Muscle layer of duodenum (tissue), 2 donors: Measurements from ENCODE around the gene C2CD3.

Experiments used
- H3K27ac ChIP-seq: one replicate; pipeline ENCODE4 v1.7.0; 2013; ENCODE audit warnings: mild to moderate bottlenecking, low read length
- H3K27me3 ChIP-seq: one replicate; pipeline ENCODE4 v1.7.0; 2013; ENCODE audit warnings: low read depth, mild to moderate bottlenecking, control low read depth, low read length
- H3K36me3 ChIP-seq, 2 donors: one replicate each; pipeline ENCODE4 v1.7.0; 2013; ENCODE audit warnings: low read length in 2 of 2, control low read depth in 1 of 2, mild to moderate bottlenecking in 1 of 2; ENCODE audit not compliant: insufficient read depth in 2 of 2, control insufficient read depth in 1 of 2
- H3K4me1 ChIP-seq, 2 donors: one replicate each; pipeline ENCODE4 v1.7.0; 2013; ENCODE audit warnings: low read length in 2 of 2, mild to moderate bottlenecking in 2 of 2, control low read depth in 1 of 2, moderate library complexity in 1 of 2; ENCODE audit not compliant: insufficient read depth in 2 of 2, control insufficient read depth in 1 of 2
- H3K4me3 ChIP-seq, 2 donors: one replicate each; pipeline ENCODE4 v1.7.0; 2013; ENCODE audit warnings: low read length in 2 of 2, low read depth in 1 of 2, mild to moderate bottlenecking in 1 of 2
- H3K9me3 ChIP-seq, 2 donors: one replicate each; pipeline ENCODE4 v1.7.0; 2013; ENCODE audit warnings: low read length in 2 of 2, control low read depth in 1 of 2, mild to moderate bottlenecking in 1 of 2; ENCODE audit not compliant: control insufficient read depth in 1 of 2
- donor health status: healthy.

The C2CD3 gene

GRCh38 chr11:74102321-74102720 lies 68.5 kb downstream of the C2CD3 start:
- no peak overlapping the region for H3K4me3 ChIP-seq
- H3K4me1 ChIP-seq, result no peaks in the 10 kb centered on the region
- H3K36me3 ChIP-seq, result peaks cover 45 to 69% of the 10 kb centered on the region in 2 donors
- H3K27ac ChIP-seq, result no peak overlapping the region
- H3K27me3 ChIP-seq, result no peaks in the 10 kb centered on the region
- no peaks in the 10 kb centered on the region for H3K9me3 ChIP-seq

GRCh38 chr11:74100735-74101134 lies 70.1 kb downstream of the C2CD3 start:
- Histone ChIP-seq H3K27me3 (no peaks in the 10 kb centered on the region), H3K4me1 (no peaks in the 10 kb centered on the region), H3K4me3 (no peak overlapping the region), H3K36me3 (peaks cover 40 to 76% of the 10 kb centered on the region in 2 donors), H3K9me3 (no peaks in the 10 kb centered on the region), H3K27ac (no peak overlapping the region)

- Histone ChIP-seq H3K4me3 (no peak overlapping the region), H3K4me1 (no peaks in the 10 kb centered on the region), H3K27me3 (no peaks in the 10 kb centered on the region), H3K36me3 (peaks cover 37 to 73% of the 10 kb centered on the region in 2 donors), H3K27ac (no peak overlapping the region), H3K9me3 (no peaks in the 10 kb centered on the region)
Measured at GRCh38 chr11:74100231-74100630, 70.6 kb downstream of the C2CD3 start.

- Histone ChIP-seq H3K36me3 (peaks cover 48 to 77% of the 10 kb centered on the region in 2 donors), H3K4me3 (no peak overlapping the region), H3K27me3 (no peaks in the 10 kb centered on the region), H3K27ac (no peak overlapping the region), H3K9me3 (no peaks in the 10 kb centered on the region), H3K4me1 (no peaks in the 10 kb centered on the region)
Measured at GRCh38 chr11:74097686-74098237, 73.0 kb downstream of the C2CD3 start.

- no peaks in the 10 kb centered on the region for H3K4me1 ChIP-seq
- peaks cover 55 to 80% of the 10 kb centered on the region in 2 donors for H3K36me3 ChIP-seq
- no peak overlapping the region for H3K4me3 ChIP-seq
- H3K27ac ChIP-seq, result no peak overlapping the region
- no peaks in the 10 kb centered on the region for H3K9me3 ChIP-seq
- H3K27me3 ChIP-seq, result no peaks in the 10 kb centered on the region
Measured at GRCh38 chr11:74094393-74094792, 76.4 kb downstream of the C2CD3 start.

GRCh38 chr11:74092425-74092824 lies 78.4 kb downstream of the C2CD3 start:
- H3K27ac ChIP-seq, result no peak overlapping the region

GRCh38 chr11:74091549-74091948 lies 79.3 kb downstream of the C2CD3 start:
- no peaks in the 10 kb centered on the region for H3K9me3 ChIP-seq
- H3K4me1 ChIP-seq, result no peaks in the 10 kb centered on the region
- no peak overlapping the region for H3K4me3 ChIP-seq
- peaks cover 52 to 76% of the 10 kb centered on the region in 2 donors for H3K36me3 ChIP-seq
- H3K27ac ChIP-seq, result no peak overlapping the region
- H3K27me3 ChIP-seq, result no peaks in the 10 kb centered on the region

More at GRCh38 chr11:74092425-74092824, 78.4 kb downstream of the C2CD3 start:
- no peaks in the 10 kb centered on the region for H3K4me1 ChIP-seq
- H3K36me3 ChIP-seq, result peaks cover 49 to 78% of the 10 kb centered on the region in 2 donors
- no peak overlapping the region for H3K4me3 ChIP-seq
- no peaks in the 10 kb centered on the region for H3K27me3 ChIP-seq
- H3K9me3 ChIP-seq, result no peaks in the 10 kb centered on the region

GRCh38 chr11:74090701-74091100 lies 80.1 kb downstream of the C2CD3 start:
- Histone ChIP-seq H3K4me3 (no peak overlapping the region), H3K4me1 (no peaks in the 10 kb centered on the region), H3K27me3 (no peaks in the 10 kb centered on the region), H3K36me3 (peaks cover 55 to 76% of the 10 kb centered on the region in 2 donors), H3K27ac (no peak overlapping the region), H3K9me3 (no peaks in the 10 kb centered on the region)

GRCh38 chr11:74086242-74086884 lies 84.4 kb downstream of the C2CD3 start:
- H3K4me1 ChIP-seq, result no peaks in the 10 kb centered on the region

GRCh38 chr11:74085542-74085892 lies 85.3 kb downstream of the C2CD3 start:
- no peaks in the 10 kb centered on the region for H3K27me3 ChIP-seq
- no peak overlapping the region for H3K4me3 ChIP-seq
- H3K36me3 ChIP-seq, result peaks cover 26 to 47% of the 10 kb centered on the region in 2 donors
- no peaks in the 10 kb centered on the region for H3K9me3 ChIP-seq
- no peak overlapping the region for H3K27ac ChIP-seq
- H3K4me1 ChIP-seq, result no peaks in the 10 kb centered on the region

More at GRCh38 chr11:74086242-74086884, 84.4 kb downstream of the C2CD3 start:
- peaks cover 32 to 56% of the 10 kb centered on the region in 2 donors for H3K36me3 ChIP-seq
- no peaks in the 10 kb centered on the region for H3K27me3 ChIP-seq
- H3K27ac ChIP-seq, result no peak overlapping the region
- H3K4me3 ChIP-seq, result no peak overlapping the region
- no peaks in the 10 kb centered on the region for H3K9me3 ChIP-seq

- Histone ChIP-seq H3K27ac (no peak overlapping the region), H3K36me3 (peaks cover 26 to 42% of the 10 kb centered on the region in 2 donors), H3K9me3 (no peaks in the 10 kb centered on the region), H3K4me3 (no peak overlapping the region), H3K4me1 (no peaks in the 10 kb centered on the region), H3K27me3 (no peaks in the 10 kb centered on the region)
Measured at GRCh38 chr11:74084796-74085541, 85.8 kb downstream of the C2CD3 start.
